GM23338 (cell line): ENCODE data around the gene SPON2.

Experiments used
- EZH2 ChIP-seq: fragments of 200-600 bp; sonication (generic); IDR thresholded peaks from one replicate; pipeline ENCODE4 v1.8.0; 2017; ENCODE audit warnings: antibody characterized with exemption, mild to moderate bottlenecking, low read depth; ENCODE audit not compliant: unreplicated experiment
- EZH2phosphoT487 ChIP-seq: fragments of 200-600 bp; sonication (generic); IDR thresholded peaks from one replicate; pipeline ENCODE4 v1.8.1; 2018; ENCODE audit warnings: antibody characterized with exemption; ENCODE audit not compliant: unreplicated experiment
- POLR2AphosphoS5 ChIP-seq: IDR thresholded peaks from 2 replicates; pipeline ENCODE4 v1.6.1; 2016; ENCODE audit warnings: antibody characterized with exemption, low read depth
- STAT1 ChIP-seq: IDR thresholded peaks from one replicate; pipeline ENCODE4 v1.6.1; 2016; ENCODE audit warnings: antibody characterized with exemption; ENCODE audit not compliant: unreplicated experiment
- ZNF331 ChIP-seq: fragments of 250-450 bp; sonication (Bioruptor Pico); IDR thresholded peaks from 2 replicates; pipeline ENCODE4 v1.5.0; 2020; ENCODE audit warnings: low read depth, mild to moderate bottlenecking, moderate library complexity
- TF ChIP-seq, protein P1 (sequence below), 2 experiments: fragments of 200-600 bp in 1 of 2; sonication (generic) in 1 of 2; conservative IDR thresholded peaks; 2 replicates each; pipeline versions ENCODE4 v1.5.1 to v1.6.1; 2016 to 2017; ENCODE audit warnings: antibody characterized with exemption in 2 of 2, low read depth in 2 of 2, mild to moderate bottlenecking in 2 of 2, moderate library complexity in 1 of 2
- TF ChIP-seq, protein P2 (sequence below): IDR thresholded peaks from one replicate; pipeline ENCODE4 v1.6.1; 2018; ENCODE audit warnings: antibody characterized with exemption; ENCODE audit not compliant: unreplicated experiment
- TF ChIP-seq, protein P3 (sequence below): fragments of 250-450 bp; sonication (Bioruptor Pico); IDR thresholded peaks from 2 replicates; pipeline ENCODE4 v1.5.0; 2020; ENCODE audit warnings: mild to moderate bottlenecking, moderate library complexity

- TF ChIP-seq, protein P1, sequence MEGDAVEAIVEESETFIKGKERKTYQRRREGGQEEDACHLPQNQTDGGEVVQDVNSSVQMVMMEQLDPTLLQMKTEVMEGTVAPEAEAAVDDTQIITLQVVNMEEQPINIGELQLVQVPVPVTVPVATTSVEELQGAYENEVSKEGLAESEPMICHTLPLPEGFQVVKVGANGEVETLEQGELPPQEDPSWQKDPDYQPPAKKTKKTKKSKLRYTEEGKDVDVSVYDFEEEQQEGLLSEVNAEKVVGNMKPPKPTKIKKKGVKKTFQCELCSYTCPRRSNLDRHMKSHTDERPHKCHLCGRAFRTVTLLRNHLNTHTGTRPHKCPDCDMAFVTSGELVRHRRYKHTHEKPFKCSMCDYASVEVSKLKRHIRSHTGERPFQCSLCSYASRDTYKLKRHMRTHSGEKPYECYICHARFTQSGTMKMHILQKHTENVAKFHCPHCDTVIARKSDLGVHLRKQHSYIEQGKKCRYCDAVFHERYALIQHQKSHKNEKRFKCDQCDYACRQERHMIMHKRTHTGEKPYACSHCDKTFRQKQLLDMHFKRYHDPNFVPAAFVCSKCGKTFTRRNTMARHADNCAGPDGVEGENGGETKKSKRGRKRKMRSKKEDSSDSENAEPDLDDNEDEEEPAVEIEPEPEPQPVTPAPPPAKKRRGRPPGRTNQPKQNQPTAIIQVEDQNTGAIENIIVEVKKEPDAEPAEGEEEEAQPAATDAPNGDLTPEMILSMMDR (conservative IDR thresholded peaks at IDR 0.05; ENCODE audit: low read depth in 2 of 2): no peak
- TF ChIP-seq POLR2AphosphoS5 (no peak), ZNF331 (CRISPR knock-in tag) (no peak), EZH2phosphoT487 (no peak), EZH2 (no peak), STAT1 (no peak)
- TF ChIP-seq, protein P2, sequence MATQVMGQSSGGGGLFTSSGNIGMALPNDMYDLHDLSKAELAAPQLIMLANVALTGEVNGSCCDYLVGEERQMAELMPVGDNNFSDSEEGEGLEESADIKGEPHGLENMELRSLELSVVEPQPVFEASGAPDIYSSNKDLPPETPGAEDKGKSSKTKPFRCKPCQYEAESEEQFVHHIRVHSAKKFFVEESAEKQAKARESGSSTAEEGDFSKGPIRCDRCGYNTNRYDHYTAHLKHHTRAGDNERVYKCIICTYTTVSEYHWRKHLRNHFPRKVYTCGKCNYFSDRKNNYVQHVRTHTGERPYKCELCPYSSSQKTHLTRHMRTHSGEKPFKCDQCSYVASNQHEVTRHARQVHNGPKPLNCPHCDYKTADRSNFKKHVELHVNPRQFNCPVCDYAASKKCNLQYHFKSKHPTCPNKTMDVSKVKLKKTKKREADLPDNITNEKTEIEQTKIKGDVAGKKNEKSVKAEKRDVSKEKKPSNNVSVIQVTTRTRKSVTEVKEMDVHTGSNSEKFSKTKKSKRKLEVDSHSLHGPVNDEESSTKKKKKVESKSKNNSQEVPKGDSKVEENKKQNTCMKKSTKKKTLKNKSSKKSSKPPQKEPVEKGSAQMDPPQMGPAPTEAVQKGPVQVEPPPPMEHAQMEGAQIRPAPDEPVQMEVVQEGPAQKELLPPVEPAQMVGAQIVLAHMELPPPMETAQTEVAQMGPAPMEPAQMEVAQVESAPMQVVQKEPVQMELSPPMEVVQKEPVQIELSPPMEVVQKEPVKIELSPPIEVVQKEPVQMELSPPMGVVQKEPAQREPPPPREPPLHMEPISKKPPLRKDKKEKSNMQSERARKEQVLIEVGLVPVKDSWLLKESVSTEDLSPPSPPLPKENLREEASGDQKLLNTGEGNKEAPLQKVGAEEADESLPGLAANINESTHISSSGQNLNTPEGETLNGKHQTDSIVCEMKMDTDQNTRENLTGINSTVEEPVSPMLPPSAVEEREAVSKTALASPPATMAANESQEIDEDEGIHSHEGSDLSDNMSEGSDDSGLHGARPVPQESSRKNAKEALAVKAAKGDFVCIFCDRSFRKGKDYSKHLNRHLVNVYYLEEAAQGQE: no peak
- TF ChIP-seq, protein P3, sequence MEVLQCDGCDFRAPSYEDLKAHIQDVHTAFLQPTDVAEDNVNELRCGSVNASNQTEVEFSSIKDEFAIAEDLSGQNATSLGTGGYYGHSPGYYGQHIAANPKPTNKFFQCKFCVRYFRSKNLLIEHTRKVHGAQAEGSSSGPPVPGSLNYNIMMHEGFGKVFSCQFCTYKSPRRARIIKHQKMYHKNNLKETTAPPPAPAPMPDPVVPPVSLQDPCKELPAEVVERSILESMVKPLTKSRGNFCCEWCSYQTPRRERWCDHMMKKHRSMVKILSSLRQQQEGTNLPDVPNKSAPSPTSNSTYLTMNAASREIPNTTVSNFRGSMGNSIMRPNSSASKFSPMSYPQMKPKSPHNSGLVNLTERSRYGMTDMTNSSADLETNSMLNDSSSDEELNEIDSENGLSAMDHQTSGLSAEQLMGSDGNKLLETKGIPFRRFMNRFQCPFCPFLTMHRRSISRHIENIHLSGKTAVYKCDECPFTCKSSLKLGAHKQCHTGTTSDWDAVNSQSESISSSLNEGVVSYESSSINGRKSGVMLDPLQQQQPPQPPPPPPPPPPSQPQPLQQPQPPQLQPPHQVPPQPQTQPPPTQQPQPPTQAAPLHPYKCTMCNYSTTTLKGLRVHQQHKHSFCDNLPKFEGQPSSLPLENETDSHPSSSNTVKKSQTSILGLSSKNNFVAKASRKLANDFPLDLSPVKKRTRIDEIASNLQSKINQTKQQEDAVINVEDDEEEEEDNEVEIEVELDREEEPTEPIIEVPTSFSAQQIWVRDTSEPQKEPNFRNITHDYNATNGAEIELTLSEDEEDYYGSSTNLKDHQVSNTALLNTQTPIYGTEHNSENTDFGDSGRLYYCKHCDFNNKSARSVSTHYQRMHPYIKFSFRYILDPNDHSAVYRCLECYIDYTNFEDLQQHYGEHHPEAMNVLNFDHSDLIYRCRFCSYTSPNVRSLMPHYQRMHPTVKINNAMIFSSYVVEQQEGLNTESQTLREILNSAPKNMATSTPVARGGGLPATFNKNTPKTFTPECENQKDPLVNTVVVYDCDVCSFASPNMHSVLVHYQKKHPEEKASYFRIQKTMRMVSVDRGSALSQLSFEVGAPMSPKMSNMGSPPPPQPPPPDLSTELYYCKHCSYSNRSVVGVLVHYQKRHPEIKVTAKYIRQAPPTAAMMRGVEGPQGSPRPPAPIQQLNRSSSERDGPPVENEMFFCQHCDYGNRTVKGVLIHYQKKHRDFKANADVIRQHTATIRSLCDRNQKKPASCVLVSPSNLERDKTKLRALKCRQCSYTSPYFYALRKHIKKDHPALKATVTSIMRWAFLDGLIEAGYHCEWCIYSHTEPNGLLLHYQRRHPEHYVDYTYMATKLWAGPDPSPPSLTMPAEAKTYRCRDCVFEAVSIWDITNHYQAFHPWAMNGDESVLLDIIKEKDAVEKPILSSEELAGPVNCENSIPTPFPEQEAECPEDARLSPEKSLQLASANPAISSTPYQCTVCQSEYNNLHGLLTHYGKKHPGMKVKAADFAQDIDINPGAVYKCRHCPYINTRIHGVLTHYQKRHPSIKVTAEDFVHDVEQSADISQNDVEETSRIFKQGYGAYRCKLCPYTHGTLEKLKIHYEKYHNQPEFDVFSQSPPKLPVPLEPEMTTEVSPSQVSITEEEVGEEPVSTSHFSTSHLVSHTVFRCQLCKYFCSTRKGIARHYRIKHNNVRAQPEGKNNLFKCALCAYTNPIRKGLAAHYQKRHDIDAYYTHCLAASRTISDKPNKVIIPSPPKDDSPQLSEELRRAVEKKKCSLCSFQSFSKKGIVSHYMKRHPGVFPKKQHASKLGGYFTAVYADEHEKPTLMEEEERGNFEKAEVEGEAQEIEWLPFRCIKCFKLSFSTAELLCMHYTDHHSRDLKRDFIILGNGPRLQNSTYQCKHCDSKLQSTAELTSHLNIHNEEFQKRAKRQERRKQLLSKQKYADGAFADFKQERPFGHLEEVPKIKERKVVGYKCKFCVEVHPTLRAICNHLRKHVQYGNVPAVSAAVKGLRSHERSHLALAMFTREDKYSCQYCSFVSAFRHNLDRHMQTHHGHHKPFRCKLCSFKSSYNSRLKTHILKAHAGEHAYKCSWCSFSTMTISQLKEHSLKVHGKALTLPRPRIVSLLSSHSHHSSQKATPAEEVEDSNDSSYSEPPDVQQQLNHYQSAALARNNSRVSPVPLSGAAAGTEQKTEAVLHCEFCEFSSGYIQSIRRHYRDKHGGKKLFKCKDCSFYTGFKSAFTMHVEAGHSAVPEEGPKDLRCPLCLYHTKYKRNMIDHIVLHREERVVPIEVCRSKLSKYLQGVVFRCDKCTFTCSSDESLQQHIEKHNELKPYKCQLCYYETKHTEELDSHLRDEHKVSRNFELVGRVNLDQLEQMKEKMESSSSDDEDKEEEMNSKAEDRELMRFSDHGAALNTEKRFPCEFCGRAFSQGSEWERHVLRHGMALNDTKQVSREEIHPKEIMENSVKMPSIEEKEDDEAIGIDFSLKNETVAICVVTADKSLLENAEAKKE (CRISPR knock-in tag): no peak
These were observed 20.1 kb downstream of the SPON2 start for GRCh38 chr4:1152290-1152689.
